ENCODE measurements around the gene CMTM2.

Gene CMTM2

DNA sequence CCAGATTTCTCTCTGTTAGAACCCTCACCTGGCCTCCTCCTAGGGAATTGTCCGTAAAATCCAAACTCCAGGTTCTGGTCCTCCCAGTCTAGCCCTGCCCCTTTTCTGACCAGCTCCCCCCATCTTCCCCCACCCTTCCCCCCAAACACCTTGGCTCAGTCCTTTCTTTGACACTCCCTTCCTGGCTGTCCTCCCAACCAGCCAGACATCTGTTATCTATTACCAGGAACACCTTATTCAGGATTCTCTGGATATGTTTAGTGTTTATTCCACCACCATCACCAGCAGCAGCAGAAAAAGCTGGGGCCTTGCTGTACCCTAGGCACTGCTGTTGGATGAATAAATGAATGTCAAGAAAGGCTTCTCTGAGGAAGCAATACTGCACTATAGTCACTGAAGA lies 21.2 kb downstream of the CMTM2 start:
- no peak for FAIRE-seq
- TF ChIP-seq CTCF (IDR thresholded peaks at IDR 0.05; ENCODE audit: insufficient read depth, missing control alignments): no peak
- no peak for DNase-seq (ENCODE audit: insufficient read length, low spot score)

- FAIRE-seq (no peak), DNase-seq (ENCODE audit: insufficient read length, low spot score) (no peak)
- TF ChIP-seq CTCF (IDR thresholded peaks at IDR 0.05; ENCODE audit: insufficient read depth, missing control alignments): no peak
These were observed 22.2 kb downstream of the CMTM2 start for GRCh38 chr16:66601471-66601870.

DNA sequence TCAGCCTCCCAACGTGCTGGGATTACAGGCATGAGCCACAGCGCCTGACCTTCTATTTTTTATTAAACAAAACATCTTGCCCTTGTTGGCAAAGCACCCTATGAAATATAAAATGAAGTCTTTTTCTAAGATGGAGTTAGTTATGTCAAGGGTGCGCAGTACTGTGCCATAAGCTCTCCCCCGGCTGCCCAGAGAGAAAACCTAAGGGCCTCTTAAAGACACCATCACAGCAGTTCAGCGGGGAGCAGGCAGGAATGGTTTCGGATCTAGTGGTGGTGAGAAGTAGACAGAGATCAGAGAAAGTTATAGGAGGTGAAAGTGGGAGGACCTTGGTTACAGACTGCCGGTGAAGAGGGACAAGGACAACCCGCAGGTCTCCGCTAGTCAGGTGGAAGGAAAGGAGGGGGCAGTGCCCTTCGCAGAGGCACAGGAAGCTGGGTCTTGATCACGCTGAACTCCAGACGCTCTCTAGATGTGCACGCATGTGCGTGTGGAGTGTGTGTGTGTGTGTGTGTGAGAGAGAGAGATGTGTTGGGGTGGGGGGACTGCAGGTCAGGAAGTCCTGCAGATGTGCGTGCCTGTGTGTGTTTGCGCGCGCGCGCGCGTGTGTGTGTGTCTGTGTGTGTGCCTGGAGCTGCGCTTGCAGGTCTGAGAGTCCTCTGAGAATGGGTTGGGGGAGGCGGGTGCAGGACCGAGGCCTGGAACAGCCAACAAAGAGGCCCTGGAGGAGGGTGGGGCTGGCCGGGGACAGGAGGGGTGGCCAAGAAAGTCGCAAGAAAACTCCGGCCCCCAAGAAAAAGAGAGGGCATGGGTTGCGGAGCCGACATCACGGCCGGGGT lies 24.5 kb downstream of the CMTM2 start:
- DNase-seq (ENCODE audit: insufficient read length, low spot score) (peak; percentile 15), FAIRE-seq (no peak)
- no peak for TF ChIP-seq CTCF (IDR thresholded peaks at IDR 0.05; ENCODE audit: insufficient read depth, missing control alignments)

- TF ChIP-seq CTCF (IDR thresholded peaks at IDR 0.05; ENCODE audit: insufficient read depth, missing control alignments): peak; percentile 57
- DNase-seq (ENCODE audit: insufficient read length, low spot score) (peak; percentile 38), FAIRE-seq (no peak)
These were observed 25.3 kb downstream of the CMTM2 start, which contains the start of gene CMTM3 for GRCh38 chr16:66604376-66605176. TSS of gene CMTM3 (plus strand) at chr16:66604704. CDS start at chr16:66604806, 102 bp downstream.

- DNase-seq (ENCODE audit: insufficient read length, low spot score): no peak
- no peak for TF ChIP-seq CTCF (IDR thresholded peaks at IDR 0.05; ENCODE audit: insufficient read depth, missing control alignments)
These were observed 26.1 kb downstream of the CMTM2 start for GRCh38 chr16:66605177-66605978.

GRCh38 chr16:66605979-66606751 lies 26.9 kb downstream of the CMTM2 start:
- no peak for TF ChIP-seq CTCF (IDR thresholded peaks at IDR 0.05; ENCODE audit: insufficient read depth, missing control alignments)
- FAIRE-seq (no peak), DNase-seq (ENCODE audit: insufficient read length, low spot score) (no peak)

More at GRCh38 chr16:66605177-66605978, 26.1 kb downstream of the CMTM2 start:
- no peak for FAIRE-seq

All from D721Med (cell line).